ENCODE results near the gene DHRSX.
"Not testable (repeated sequence)": the region's sequence is repeated elsewhere in the genome, so short reads cannot be mapped to it uniquely, and the experiment has no call there.

The DHRSX gene

DNA sequence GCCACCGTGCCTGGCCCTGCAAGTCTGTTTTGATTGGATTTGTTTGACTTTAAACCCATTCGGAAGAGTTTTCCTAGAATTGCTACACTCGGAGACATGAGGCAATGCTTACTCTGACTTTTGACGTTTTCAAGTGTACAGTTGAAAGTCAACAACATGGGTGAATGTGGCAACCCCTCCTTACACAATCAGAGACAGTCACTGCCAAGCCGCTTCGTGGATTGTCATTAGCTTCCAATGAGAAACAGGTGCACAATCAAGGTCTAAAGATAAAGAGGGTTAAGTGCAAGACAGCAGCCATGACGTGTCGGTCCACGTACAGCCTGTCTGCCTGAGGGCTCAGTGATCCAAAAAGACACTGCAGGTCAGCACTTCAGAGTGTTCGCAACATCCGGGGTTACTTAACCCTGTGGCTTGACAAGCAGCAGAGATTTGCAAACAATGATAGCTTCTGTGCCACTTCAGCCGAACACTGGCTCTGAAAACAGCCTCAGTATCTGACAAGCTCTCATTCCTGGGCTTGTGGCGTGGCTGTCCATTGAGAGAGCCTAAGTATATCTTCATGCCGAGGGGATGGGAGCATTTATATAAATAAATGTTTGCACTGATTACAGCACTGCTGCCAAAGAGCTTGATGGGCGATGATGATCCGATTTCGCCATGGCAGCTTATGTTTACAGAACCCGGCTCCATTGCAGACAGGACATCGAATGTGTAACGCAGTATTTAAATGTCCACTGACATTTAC lies 180.0 kb downstream of the DHRSX start:
- FAIRE-seq (no peak), DNase-seq (ENCODE audit: low spot score) (no peak)

DNA sequence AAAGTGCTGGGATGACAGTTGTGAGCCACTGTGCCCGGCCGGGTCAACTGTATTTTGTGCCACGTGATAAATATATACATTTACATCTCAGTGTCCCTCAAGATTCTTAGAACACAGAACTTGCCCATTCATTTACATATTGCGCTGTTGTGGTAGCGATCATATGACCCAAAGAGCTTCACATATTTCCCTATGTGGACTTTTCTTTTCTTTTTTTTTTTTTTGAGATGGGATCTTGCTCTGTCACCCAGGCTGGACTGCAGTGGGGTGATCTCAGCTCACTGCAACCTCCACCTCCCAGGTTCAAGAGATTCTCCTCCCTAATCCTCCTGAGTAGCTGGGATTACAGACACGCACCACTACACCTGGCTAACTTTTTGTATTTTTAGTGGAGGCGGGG lies 180.7 kb downstream of the DHRSX start:
- FAIRE-seq = no peak
- DNase-seq (ENCODE audit: low spot score) = no peak

DNA sequence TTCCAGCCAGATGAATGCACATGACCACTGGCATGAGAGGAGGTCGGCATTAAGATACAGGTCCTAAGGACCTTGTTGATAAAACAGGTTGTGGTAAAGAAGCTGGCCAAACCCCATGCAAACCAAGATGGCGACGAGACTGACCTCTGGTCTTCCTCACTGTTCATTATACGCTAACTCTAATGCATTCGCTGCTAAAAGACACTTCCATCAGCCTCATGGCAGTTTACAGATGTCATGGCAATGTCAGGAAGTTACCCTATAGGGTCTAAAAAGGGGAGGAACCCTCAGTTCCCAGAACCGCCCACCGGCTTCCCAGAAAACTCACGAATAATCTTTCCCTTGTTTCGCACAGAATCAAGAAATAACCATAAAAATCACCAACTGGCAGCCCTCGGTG lies 182.4 kb downstream of the DHRSX start:
- no peak for FAIRE-seq
- no peak for DNase-seq (ENCODE audit: low spot score)

DNA sequence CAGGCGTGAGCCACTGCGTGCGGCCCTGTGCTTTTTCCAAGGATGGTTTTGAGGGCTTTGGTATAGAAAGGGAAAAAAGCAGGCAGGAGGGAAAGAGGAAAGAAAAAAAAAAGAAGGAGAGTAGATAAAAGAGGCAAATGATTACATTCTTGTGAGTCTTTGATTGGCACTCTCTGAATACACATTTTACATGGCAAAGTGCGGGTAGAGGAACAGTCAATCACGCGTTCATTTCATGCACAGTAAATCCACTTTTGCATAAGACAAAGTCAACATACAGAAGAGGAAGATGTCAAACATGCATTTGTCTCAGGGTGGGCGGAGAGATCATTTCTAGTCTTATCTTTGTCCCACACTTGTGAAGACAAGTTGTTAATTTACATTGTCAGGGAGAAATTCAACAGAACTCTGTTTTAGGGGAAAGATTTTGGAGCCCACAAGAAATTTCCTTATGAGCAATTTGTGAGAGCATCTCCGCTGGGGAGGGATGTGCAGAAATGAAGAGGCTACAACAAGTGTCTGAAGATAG lies 183.2 kb downstream of the DHRSX start:
- FAIRE-seq (no peak), DNase-seq (ENCODE audit: low spot score) (no peak)

DNA sequence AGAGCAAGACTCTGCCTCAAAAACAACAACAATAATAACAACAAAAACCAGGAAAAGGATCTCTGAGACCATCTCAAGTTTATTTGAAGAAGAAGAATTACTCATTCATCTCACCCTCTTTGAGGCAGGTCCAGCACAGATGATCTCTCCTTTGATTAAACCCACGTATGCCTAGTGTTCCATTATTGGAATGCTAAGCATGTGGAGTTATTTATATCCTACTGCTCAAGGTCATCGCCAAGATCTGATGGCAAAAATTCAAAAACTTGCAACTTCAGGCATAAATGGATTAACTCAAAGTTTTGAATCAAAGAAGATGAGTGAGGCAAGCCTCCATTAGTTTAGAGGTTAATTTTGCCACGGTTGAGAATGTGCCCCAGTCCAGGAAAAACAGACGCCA lies 184.2 kb downstream of the DHRSX start:
- FAIRE-seq (no peak), DNase-seq (ENCODE audit: low spot score) (no peak)

DNA sequence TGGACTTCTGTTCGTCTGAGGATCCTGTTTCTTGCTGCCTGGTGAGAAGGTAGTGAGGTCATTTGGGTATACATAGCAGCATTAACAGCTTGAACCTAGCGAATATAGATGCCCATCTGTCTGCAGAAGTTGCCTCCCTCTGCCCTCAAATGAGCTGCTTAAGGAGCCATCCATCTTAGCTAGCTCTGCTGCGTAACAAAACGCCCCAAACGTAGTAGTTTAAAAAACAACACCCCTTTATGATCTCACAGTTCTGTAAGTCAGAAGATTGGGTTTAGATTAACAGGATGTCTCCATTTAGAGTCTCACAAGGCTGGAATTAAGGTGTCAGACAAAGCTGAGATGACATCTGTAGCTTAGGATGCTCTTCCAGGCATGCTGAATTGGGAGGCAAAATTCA lies 185.3 kb downstream of the DHRSX start:
- no peak for DNase-seq (ENCODE audit: low spot score)
- no peak for FAIRE-seq

DNA sequence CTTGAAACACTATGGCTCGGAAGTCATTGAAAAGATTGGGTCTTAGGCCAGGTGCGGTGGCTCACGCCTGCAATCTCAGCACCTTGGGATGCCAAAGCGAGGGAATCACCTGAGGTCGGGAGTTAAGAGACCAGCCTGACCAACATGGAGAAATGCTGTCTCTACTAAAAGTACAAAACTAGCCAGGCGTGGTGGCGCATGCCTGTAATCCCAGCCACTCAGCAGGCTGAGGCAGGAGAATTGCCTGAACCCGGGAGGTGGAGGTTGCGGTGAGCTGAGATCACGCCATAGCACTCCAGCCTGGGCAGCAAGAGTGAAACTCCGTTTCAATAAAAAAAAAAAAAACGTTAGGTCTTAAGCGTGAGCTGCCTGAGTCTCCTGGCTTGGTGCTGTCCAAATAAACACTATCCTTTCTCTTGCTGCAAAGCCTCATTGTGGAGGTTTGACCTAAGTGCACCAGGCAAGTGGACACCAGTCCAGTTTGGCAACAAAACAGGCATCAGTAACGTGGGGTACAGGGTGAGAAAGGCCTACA lies 185.9 kb downstream of the DHRSX start:
- no peak for FAIRE-seq
- DNase-seq (ENCODE audit: low spot score) = no peak

DNA sequence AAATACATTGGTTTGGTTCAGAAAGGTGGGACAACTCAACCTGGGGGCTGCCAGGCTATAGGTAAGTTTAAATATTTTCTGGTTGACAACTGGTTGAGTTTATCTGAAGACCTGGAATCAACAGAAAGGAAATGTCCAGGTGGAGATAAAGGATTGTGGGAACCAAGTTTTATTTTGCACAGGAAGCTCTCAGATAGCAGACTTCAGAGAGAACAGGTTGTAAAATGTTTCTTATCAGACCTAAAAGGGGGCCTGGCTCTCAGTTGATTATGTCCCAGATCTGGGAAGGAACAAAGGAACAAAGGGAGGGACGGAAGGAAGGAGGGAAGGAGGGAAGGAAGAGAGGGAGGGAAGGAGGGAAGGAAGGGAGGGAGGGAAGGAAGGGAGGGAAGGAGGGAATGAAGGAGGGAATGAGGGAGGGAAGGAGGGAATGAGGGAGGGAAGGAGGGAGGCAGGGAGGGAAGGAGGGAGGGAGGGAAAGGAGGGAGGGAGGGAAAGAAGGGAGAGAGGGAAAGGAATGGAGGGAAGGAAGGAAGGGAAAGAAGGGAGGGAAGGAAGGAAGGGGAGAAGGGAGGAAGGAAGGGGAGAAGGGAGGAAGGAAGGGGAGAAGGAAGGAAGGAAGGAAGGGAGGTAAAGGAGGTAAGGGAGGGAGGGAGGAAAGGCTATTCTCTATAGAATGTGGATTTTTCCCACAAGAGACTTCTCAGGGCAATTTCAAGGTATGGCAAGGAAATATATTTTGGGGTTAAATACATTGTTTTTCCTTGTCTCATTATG lies 186.7 kb downstream of the DHRSX start:
- DNase-seq (ENCODE audit: low spot score) = no peak
- no peak for FAIRE-seq

DNA sequence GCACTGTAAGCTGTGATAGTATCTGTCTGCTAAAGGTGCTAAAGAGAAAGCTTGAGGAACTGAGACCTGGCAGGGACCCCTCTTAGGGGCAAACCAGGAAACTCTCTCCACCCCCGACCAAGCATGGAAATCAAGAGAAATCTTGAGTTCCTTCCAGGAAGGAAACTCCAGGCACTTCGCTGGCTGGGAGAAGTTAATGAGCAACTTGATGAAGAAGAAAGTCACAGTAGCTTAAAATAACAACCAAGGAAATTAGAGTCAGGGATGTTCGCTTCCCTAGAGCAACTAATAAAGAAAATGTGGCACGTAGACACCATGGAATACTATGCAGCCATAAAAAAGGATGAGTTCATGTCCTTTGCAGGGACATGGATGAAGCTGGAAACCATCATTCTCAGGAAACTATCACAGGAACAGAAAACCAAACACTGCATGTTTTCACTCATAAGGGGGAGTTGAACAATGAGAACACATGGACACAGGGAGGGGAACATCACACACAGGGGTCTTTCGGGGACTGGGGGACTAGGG lies 188.7 kb downstream of the DHRSX start:
- DNase-seq (ENCODE audit: low spot score); FAIRE-seq: not testable (repeated sequence)

DNA sequence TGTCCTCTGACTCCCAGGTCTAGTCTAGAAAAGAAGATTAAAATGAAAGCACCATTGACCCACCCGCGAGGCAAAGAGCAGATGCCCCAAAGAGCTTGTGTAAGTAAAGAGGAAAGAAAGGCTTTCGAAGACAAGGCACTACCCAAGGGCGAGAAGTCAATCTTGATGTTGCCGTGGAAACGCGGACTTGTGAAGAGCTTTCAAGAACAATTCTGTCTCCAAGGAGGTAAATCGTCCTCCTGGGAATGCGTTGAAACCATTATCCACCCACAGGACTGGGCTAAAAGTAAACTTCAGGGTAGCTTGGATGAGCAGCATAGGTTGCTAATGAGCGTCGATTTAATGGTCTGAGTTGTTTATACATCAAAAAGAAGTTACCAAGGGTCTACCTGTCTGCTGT lies 189.3 kb downstream of the DHRSX start:
- no peak for DNase-seq (ENCODE audit: low spot score)
- no peak for FAIRE-seq

DNA sequence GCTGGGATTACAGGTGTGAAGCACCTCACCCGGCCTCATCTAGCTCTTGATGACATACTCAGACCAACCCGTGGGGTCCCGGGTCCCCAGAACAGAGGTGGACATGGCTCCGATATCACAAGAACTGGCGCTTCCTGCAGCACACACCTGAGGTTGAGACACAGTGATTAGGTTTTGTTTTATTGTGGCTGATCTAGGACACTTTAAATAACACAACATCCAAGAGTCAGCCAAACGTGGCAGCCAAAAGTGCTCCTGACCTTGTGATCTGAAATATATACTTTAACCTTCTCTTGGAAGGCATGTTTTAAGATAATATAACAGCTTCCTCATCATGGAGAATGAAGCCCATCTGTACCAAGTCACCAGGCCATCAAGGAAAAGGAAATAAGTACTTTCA lies 198.9 kb downstream of the DHRSX start:
- FAIRE-seq (no peak), DNase-seq (ENCODE audit: low spot score) (no peak)

DNA sequence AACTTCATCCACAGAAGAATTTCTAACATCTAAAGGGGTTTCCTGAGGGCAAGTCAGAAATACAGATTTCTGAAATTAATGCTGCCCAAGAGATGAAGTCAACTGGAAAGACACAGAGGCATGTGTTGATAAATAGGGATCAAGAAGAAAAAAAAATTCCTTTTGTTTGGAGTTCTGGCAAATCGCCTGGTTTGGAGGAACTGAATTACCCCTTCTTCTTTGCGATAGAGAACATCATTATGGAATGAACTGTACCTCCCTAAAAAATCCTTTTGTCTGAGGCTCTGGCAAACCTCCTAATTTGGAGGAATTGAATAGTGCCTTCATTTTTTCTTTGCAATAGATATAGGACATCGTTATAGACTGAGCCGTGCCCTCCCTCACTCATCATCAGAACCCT lies 200.9 kb downstream of the DHRSX start:
- FAIRE-seq = no peak
- no peak for DNase-seq (ENCODE audit: low spot score)

DNA sequence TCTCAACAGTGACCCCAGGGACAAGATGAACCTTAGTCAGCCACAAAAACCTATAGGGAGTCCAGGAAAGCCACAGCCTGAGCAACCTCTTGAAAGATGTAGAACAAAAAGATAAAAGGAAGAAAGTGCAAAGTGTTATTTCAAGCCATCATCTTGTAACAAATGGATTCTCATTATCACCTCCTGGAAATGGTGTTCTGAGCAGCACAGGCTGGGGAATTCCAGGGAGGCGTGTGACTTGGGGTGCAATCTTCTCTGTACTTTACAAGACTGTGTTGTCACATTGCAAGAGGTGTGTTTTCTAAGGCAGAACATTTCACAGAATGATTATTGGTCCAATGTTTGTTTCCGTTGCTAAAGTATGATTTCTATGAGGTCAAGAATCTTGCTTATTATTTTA lies 214.0 kb downstream of the DHRSX start:
- FAIRE-seq = no peak
- no peak for DNase-seq (ENCODE audit: low spot score)

DNA sequence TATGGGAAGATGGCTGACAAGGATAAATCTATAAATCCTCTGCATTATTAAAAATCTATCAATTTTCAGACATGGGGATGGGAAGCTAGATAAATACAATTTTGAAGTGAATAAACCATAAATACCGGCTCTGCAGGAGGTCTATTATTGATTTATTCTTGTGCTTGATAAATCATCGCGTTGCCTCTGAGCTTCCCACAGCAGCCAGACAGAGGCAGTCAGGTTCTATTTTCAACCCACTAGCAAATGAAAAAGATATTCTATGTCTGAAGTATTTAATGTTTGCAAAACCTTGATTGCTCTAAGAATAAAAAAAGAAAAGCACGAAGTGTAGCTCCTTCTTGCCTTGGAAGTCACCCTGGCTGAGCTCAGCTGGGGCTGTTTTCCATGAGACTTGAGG lies 216.2 kb downstream of the DHRSX start:
- FAIRE-seq (no peak), DNase-seq (ENCODE audit: low spot score) (no peak)

DNA sequence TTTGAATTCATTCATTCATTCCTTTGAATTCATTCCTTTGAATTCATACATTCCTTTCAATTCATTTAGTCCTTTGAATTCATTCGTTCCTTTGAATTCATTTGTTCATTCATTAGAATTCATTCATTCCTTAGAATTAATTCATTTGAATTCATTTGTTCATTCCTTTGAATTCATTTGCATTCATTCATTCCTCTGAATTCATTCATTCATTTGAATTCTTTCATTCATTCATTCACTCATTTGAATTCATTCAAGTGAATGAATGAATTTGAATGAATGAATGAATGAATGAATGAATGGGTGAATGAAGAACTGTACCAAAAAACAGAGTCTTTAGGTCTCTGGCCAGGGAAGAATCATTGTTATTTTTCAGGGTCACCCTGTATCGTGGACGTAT lies 216.6 kb downstream of the DHRSX start:
- DNase-seq (ENCODE audit: low spot score) (no peak), FAIRE-seq (no peak)

DNA sequence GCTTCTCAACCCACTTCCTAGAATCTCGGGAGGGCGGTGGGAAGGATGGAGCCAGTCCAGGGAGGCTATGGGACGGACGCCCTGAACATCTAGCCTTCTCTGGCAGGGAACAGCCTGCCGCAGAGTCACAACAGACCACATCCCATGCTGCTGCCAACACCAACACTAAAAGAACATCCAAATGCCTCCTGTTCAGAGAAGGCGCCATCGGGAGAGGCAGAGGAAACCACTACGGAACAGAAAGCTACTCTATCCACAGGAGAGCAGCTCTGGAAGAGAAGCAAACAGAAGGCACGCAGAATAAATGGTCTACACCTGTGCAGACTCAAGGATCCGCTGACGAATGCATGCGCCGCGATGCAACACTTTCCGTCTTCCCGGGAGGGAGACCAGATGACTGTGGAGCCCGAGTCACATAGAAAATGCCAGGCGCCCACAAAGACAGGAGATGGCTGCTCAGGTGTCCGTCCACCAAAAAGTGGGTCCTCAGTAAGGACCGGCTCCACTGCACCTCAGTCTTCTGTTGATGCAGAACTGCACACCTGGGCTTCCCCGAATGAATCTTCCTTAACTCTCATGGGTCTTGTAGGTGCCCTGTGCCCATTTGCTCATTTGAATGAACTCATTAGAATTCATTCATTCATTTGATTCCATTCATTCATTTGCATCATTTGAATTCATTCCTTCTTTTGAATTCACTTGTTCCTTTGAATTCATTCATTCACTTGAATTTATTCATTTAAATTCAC lies 217.5 kb downstream of the DHRSX start:
- FAIRE-seq (no peak), DNase-seq (ENCODE audit: low spot score) (peak; percentile 5)

DNA sequence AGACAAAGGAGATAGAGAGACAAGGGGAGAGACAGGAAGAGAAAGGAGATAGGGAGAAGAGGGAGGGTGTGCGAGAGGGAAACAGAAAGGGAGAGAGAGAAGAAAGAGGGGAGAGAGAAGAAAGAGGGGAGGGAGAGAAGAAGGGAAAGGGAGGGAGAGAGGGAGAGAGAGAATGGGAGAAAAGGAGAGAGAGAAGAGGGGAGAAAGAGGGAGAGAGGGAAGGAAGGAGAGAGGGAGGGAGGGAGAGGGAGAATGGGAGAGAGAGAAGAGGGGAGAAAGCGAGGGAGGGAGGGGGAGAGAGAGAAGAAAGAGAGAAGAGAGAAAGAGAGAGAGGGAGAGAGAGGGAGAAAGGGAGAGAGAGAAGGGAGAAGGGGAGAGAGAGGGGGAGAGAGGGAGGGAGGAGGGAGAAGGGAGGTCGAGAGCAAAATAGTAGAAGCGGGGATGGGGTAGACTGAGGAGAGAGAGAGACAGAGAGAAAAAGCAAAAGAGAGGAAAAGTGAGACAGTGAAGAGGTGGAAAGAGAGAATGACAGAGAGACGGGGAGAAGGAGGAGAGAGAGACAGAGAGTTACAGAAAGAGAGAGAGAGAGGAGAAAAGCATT lies 218.2 kb downstream of the DHRSX start:
- FAIRE-seq (no peak), DNase-seq (ENCODE audit: low spot score) (no peak)

DNA sequence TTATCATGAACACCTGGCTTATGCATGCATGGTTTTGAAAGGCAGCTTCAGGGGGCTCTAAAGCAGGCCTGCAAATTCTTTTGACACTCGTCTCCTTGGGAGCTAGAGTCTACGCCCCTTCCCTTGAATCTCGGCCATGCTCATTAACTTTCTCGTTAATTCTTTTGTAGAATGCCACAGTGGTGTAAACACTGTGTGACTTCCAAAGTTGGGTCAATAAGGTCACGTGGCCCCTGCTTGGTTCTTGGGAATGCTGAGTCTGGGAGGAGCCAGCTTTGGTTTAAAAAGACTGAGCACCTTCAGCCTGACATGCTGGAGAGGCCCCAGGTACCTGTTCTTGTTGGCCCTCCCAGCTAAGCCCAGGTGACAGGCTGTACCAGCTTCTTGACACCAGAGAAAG lies 228.4 kb downstream of the DHRSX start:
- DNase-seq (ENCODE audit: low spot score) = no peak
- no peak for FAIRE-seq

DNA sequence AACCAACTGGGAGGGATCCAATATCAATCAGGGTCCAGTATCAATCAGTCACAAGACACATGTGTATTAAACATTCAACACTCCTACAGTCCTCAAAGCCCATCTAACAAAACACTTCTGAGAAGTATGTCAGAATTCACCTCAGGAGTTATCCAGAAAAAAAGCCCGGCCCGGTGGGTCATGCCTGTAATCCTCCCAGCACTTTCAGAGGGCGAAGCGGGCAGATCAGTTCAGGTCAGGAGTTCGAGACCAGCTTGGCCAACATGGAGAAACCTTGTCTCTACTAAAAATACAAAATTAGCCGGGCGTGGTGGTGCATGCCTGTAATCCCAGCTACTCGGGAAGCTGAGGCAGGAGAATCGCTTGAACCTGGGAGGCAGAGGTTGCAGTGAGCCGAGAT lies 229.2 kb downstream of the DHRSX start:
- FAIRE-seq; DNase-seq (ENCODE audit: low spot score): not testable (repeated sequence)

DNA sequence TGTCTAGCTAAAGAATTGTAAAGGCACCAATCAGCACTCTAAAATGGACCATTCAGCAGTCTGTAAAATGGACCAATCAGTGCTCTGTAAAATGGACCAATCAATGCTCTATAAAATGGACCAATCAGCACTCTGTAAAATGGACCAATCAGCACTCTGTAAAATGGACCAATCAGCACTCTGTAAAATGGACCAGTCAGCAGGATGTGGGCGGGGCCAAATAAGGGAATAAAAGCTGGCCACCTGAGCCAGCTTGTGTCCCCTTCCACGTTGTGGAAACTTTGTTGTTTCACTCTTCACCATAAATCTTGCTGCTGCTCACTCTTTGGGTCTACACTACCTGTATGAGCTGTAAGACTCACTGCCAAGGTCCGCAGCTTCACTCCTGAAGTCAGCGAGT lies 230.0 kb downstream of the DHRSX start:
- FAIRE-seq; DNase-seq (ENCODE audit: low spot score): not testable (repeated sequence)

DNA sequence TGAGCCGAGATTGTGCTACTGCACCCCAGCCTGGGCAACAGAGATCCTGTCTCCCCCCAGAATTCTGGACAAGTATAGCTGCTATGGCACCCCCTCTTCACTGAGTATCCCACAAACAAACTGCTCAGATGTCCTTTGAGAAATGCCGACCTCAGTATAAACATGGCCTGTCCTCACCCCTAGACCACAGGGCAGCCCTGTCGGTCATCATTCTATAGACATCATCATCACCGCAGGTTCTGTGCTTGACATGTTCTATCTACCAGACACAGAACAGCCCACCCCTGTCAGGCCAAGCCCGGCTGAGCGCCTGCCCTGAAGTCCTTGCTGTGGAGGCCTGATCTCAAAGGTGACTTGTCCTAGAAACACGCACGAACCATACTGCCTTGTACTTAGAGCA lies 232.9 kb downstream of the DHRSX start:
- DNase-seq (ENCODE audit: low spot score) (no peak), FAIRE-seq (no peak)

Data from urothelium cell line (cell line).